Measurements from ENCODE around the gene ERP27.

DNA sequence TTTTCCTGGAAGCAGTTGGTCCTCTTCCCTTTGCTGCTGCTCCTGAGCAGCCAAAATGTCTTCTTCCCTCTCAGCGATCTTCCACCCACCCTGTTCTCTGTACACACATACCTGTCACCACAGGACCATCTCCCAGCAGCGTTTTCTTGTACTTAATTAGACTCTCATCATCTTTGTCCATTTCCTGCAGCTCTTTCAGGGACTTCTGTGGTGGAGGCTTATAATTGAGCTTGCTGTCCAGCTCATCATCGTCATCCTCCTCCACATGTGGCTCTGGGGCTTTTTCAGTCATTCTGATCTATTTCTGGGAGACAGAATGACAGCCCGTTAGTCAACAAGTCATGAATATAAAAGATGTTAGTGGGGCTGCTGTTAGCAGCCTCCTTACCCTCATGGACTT is 12.1 kb upstream of the ERP27 start:
- TF ChIP-seq, protein P1, sequence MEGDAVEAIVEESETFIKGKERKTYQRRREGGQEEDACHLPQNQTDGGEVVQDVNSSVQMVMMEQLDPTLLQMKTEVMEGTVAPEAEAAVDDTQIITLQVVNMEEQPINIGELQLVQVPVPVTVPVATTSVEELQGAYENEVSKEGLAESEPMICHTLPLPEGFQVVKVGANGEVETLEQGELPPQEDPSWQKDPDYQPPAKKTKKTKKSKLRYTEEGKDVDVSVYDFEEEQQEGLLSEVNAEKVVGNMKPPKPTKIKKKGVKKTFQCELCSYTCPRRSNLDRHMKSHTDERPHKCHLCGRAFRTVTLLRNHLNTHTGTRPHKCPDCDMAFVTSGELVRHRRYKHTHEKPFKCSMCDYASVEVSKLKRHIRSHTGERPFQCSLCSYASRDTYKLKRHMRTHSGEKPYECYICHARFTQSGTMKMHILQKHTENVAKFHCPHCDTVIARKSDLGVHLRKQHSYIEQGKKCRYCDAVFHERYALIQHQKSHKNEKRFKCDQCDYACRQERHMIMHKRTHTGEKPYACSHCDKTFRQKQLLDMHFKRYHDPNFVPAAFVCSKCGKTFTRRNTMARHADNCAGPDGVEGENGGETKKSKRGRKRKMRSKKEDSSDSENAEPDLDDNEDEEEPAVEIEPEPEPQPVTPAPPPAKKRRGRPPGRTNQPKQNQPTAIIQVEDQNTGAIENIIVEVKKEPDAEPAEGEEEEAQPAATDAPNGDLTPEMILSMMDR (IDR thresholded peaks at IDR 0.05; ENCODE audit: insufficient read depth, low read depth, low read length) = no peak
- no peak for TF ChIP-seq EZH2 (IDR thresholded peaks at IDR 0.05; ENCODE audit: insufficient read depth, low read length)

Data from astrocyte (in vitro differentiated cells and primary cell).